ENCODE data around the gene FOXN1. TPM values are rescaled to one million over a fixed set of nuclear protein-coding genes. Genes with fewer than 3 reads are reported as not detected.
"Not testable (repeated sequence)": the region's sequence is repeated elsewhere in the genome, so short reads cannot be mapped to it uniquely, and the experiment has no call there.

The FOXN1 gene
- total RNA-seq, 1 experiment from 2014 or later, result not detected

DNA sequence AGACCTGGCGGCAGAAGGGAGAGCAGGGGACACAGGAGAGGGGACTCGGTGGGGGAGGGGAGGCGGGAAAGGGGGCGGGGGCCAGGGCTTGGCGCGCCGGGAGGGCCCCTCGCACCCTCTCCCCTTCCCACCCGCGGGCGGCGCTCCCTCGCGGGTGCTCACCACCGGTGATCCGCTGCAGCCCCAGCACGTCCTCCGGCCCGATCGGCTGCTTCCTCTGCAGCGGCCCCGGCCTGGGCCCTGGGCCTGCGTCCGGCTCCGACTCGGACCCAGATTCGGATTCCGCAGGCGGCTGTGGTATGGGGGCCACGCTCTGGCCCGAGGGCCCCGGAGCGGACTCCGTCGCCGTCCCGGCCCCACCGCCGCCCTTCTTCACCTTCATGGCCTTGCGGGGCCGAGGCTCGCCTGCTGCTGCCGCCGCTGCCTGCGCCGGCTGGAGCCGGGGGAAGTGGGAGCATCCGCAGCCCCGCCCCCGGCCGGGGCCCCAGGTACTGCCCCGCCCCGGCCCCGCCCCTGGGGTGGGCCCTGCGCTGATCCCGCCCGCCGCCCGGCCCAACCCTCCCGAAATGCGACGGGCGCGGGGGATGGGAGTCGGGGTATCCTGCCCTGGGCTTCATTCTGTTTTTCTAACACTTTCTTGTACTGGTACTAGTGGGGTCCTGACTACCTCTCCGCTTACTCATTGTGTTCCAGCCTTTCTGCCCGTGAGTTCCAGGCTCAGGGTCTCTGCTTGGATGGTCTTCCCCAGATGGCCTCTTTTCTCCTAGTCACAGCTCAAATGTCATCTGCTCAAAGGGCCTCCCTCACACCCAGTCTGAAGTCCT, 46.2 kb downstream of the FOXN1 start, which contains the start of gene UNC119:
TSS of gene UNC119 (minus strand) at position 449 of the 824 bp plus-strand sequence. CDS start at position 382, 67 bp downstream.
- in situ Hi-C loops (cut with HindIII; ENCODE audit: low sequenced_read_pairs), result no loop called here
- DNase-seq (ENCODE audit: low spot score), result peak; percentile 75

GRCh38 chr17:28553000-28553505, 46.9 kb downstream of the FOXN1 start:
- in situ Hi-C loops (cut with HindIII; ENCODE audit: low sequenced_read_pairs), result no loop called here

DNA sequence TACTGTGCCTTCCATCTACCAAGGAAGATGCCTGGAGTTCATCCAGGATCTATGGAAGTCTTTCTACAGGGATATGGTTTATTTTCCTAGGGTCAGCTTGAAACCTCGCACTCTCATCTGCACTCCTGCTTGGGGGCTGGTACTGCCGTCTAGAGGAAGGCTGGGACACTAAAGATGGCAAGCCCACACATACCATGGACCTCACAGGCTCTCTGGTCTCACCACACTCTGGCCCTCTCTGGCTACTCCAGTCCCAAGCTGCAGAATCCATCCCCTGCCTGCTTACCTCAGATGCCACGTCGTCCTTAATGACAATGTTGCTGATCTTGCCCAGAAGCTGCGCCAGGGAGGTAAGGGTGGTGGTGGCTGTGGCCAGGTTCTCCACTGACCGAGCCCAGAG, 48.4 kb downstream of the FOXN1 start:
- in situ Hi-C loops (cut with HindIII; ENCODE audit: low sequenced_read_pairs), result no loop called here
- no peak for DNase-seq (ENCODE audit: low spot score)

More at GRCh38 chr17:28553000-28553505, 46.9 kb downstream of the FOXN1 start:
- peak; percentile 11 for DNase-seq (ENCODE audit: low spot score)

- in situ Hi-C loops (cut with HindIII; ENCODE audit: low sequenced_read_pairs), result no loop called here
- DNase-seq (ENCODE audit: low spot score), result no peak
Observed at GRCh38 chr17:28555022-28555421, 48.9 kb downstream of the FOXN1 start.

DNA sequence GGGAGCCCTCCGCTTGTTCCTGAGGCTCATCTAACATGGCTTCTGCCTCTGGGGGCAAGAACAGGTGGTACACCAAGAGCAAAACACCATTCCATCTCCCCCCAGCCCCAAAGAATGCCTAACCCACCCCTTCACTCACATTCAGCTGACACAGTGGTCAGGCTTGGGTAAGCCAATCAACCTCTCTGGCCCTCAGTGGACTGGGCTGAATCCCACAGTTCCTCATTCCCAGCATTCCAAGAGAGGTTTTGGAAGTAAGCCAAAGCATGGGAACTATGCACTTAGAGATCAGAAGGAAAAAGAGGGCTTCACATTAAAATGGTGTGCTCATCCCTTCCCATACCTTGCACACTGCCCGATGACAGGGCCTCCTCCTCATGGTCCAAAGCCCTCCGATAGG, 57.3 kb downstream of the FOXN1 start:
- DNase-seq (ENCODE audit: low spot score), result peak; percentile 22
- in situ Hi-C loops (cut with HindIII; ENCODE audit: low sequenced_read_pairs), result no loop called here

- no peak for DNase-seq (ENCODE audit: low spot score)
- in situ Hi-C loops (cut with HindIII; ENCODE audit: low sequenced_read_pairs), result no loop called here
Observed at GRCh38 chr17:28567604-28568003, 61.5 kb downstream of the FOXN1 start.

DNA sequence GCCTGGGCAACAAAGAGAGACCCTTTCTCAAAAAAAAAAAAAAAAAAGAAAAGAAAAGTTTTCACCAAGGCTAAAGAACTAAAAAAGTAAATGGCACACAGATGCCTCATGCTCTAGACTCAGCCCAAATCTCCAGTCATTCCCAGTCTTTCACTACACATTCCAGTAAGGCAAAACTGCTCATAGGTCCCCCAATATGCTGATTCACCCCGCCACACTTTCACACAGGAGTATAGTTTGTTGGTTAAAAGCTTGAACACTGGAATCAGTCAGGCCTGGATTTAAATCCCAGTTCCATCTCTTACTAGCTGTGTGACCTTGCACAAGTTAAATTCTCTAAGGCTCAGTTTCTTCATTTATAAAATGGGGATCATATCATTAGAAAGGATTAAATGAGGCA, 63.3 kb downstream of the FOXN1 start:
- DNase-seq (ENCODE audit: low spot score), result no peak
- in situ Hi-C loops (cut with HindIII; ENCODE audit: low sequenced_read_pairs), result no loop called here

DNA sequence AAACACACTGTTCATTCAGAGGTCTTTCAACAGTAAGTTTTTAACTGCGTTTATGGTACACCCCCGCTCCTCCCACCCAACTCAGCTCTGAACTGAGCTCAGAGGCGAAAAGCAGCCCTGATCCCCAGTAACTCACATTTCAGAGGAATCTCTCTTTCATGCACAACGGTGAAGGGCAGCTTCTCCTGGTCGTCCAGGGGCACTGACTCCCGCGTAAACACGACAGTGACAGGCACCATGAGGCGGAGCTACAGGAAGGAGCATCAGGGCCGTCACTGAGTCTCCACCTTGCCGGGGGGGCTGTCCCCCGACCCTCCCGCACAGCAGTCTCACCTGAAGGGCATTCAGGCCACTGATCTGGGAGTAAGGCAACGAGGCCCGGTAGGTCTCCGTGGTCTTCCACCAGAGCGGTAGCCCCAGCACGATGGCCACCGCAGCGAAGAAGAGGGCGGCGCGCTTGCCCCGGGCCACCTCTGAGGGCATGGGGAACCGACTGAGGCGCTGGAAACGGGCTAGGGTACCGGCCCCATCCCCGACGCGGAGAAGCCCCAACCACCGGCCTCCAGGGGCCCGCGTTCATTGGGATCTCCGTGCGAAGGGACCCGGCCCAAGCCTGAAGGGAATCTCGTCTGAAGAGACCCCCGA, 64.7 kb downstream of the FOXN1 start:
- peak; percentile 66 for DNase-seq (ENCODE audit: low spot score)
- in situ Hi-C loops (cut with HindIII; ENCODE audit: low sequenced_read_pairs), result no loop called here

DNA sequence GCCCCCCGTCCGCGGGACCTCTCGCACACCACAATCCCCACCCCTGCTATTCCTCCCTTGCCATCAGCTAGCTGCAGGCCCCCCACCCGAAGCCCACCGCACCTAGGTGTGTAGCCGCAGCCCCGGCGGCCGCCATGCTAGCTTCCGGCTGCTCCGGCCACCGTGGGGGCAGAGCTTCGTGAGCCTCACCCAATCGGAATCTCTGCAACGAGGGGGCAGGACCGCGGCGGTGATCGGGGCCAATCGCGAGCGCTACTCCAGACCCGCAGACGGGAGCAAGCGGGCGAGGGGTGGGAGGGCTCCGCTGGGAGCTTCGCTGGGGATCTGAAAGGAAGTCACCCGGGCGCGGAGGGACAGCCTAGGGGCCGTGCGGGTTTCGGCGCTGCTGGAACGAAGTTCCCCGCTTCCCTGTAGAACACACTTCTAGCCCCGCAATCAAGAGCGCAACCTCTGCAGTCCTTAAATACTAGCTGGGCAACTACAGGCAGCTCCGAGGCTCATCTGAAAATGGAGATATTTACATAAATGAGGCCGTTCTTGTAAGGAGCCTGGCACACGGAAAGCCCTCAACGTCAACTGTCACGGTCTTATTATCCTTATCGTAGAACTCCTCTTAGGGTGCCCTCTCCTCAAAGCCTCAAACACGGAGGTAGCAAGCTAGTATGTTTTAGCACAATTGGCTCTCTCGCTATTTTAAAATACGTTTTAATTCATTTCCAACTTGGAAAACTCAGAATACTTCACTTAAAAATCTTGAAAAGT, 65.4 kb downstream of the FOXN1 start, which contains the start of gene PIGS:
TSS of gene PIGS (minus strand) at position 164 of the 762 bp plus-strand sequence. CDS start at position 136, 28 bp downstream.
- in situ Hi-C loops (cut with HindIII; ENCODE audit: low sequenced_read_pairs), result no loop called here
- peak; percentile 96 for DNase-seq (ENCODE audit: low spot score)

GRCh38 chr17:28572259-28573039, 66.3 kb downstream of the FOXN1 start:
- in situ Hi-C loops (cut with HindIII; ENCODE audit: low sequenced_read_pairs), result no loop called here
- DNase-seq (ENCODE audit: low spot score), result peak; percentile 17

DNA sequence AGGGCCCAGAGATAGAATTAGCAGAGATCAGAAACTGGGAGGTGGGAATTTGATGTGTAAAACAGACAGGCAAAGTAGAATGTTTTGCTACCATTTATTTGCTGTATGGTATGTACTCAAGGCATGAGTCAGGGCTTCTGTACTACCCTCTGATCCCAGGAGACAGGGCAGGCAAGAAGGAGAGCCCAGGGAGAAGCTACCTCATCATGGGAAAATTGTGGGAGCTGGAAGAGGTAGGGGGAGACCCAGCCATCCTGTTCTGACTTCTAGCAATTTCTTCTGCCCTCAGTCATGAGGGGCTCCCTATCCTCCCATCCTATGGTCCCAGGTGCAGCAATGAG, 66.9 kb downstream of the FOXN1 start:
- no peak for DNase-seq (ENCODE audit: low spot score)
- in situ Hi-C loops (cut with HindIII; ENCODE audit: low sequenced_read_pairs), result no loop called here

DNA sequence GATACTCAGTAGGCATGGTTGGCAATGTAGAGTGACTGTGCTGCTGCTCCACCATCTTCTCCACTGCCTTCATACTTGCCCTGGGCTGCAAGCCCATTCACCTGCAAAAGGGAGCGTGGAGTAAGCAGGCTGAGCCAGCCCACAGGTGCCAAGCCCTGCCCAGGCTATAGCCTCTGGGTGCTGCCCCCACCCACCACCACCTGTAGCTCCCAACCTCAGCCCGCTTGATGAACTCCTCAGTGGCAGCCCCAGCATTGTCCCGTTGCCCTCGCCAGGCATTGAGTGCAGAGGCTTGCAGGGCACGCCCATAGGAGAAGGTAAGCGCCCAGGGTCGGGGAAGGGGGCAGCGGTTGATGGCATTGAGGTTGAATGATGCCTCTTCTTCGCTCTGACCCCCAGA, 67.4 kb downstream of the FOXN1 start:
- in situ Hi-C loops (cut with HindIII; ENCODE audit: low sequenced_read_pairs), result no loop called here
- no peak for DNase-seq (ENCODE audit: low spot score)

DNA sequence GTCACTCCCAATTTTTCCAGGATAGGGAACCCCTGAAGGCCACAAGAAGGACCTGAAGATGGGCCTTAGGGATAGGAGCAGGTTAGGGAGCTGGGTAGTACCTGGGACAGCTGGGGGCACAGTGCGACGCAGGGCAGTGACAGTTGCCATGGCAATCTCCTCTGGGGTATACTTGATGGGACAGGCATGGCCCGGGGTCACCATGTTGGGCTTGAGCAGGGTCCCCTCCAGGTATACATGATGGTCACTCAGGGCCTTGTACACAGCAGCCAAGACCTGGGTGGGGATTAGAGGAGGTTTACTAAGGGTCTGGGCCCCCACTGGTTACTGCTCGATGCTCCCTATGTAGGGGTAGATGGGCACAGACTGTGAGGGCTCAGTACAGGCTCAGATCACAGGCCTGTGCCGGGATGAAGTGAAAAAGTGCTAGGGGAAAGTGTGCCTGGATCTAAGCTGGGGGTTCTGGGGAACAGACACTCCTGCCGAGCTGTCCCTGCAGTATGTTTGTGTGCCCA, 67.9 kb downstream of the FOXN1 start:
- in situ Hi-C loops (cut with HindIII; ENCODE audit: low sequenced_read_pairs), result no loop called here
- no peak for DNase-seq (ENCODE audit: low spot score)

DNA sequence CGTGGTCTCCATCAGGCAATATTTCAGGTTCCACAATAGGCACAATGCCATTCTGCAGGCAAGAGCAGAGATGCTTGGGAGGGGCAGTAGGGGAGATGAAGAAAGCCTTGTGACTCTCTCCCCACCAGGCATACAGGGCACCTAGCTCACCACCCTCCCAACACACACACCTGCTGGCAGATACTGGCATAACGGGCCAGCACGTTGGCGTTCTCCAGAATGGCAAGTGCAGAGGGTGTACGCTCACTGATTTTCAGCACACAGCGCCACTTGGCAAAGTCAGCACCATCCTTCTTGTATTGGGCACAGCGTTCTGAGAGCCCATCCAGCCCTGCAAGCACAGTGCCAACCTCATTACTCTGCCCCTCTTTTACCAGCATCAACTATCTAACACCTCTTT, 68.4 kb downstream of the FOXN1 start:
- peak; percentile 15 for DNase-seq (ENCODE audit: low spot score)
- in situ Hi-C loops (cut with HindIII; ENCODE audit: low sequenced_read_pairs), result no loop called here

- DNase-seq (ENCODE audit: low spot score), result peak; percentile 88
- in situ Hi-C loops (cut with HindIII; ENCODE audit: low sequenced_read_pairs), result no loop called here
Observed at GRCh38 chr17:28575126-28575795, 69.1 kb downstream of the FOXN1 start.

DNA sequence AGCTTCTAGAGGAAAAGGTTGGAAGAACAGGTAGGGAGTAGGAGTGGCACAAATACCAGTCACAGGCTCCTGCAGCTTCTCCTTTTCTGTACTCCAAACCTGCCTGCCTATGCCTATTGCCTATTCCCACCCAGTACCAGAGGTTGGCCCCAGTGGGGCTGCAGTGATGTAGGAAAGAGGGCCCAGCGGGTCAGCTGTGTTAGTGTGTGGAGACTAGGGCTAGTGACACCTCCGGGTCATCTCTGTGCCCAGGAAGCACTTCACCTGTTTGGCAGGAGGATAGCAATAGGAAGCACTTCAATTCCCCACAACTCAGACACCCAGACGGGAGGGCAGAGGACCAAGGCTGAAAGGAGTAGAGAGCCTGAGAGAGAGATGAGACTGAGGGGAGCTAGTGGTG, 69.9 kb downstream of the FOXN1 start:
- in situ Hi-C loops (cut with HindIII; ENCODE audit: low sequenced_read_pairs), result not testable (repeated sequence)
- DNase-seq (ENCODE audit: low spot score), result peak; percentile 57

- in situ Hi-C loops (cut with HindIII; ENCODE audit: low sequenced_read_pairs), result no loop called here
- DNase-seq (ENCODE audit: low spot score), result peak; percentile 98
Observed at GRCh38 chr17:28576758-28577465, 70.8 kb downstream of the FOXN1 start, which contains the start of gene ALDOC. Gene ALDOC, minus strand, starts transcription at chr17:28576895. Its CDS starts 1,363 bp downstream, at chr17:28575532.

- DNase-seq (ENCODE audit: low spot score), result no peak
- in situ Hi-C loops (cut with HindIII; ENCODE audit: low sequenced_read_pairs), result no loop called here
Observed at GRCh38 chr17:28577466-28577824, 71.3 kb downstream of the FOXN1 start.

Data from G401 (cell line).